ENCODE data around the gene VRK3.
"Not testable (repeated sequence)": the region's sequence is repeated elsewhere in the genome, so short reads cannot be mapped to it uniquely, and the experiment has no call there.

Gene VRK3, protein sequence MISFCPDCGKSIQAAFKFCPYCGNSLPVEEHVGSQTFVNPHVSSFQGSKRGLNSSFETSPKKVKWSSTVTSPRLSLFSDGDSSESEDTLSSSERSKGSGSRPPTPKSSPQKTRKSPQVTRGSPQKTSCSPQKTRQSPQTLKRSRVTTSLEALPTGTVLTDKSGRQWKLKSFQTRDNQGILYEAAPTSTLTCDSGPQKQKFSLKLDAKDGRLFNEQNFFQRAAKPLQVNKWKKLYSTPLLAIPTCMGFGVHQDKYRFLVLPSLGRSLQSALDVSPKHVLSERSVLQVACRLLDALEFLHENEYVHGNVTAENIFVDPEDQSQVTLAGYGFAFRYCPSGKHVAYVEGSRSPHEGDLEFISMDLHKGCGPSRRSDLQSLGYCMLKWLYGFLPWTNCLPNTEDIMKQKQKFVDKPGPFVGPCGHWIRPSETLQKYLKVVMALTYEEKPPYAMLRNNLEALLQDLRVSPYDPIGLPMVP

DNA sequence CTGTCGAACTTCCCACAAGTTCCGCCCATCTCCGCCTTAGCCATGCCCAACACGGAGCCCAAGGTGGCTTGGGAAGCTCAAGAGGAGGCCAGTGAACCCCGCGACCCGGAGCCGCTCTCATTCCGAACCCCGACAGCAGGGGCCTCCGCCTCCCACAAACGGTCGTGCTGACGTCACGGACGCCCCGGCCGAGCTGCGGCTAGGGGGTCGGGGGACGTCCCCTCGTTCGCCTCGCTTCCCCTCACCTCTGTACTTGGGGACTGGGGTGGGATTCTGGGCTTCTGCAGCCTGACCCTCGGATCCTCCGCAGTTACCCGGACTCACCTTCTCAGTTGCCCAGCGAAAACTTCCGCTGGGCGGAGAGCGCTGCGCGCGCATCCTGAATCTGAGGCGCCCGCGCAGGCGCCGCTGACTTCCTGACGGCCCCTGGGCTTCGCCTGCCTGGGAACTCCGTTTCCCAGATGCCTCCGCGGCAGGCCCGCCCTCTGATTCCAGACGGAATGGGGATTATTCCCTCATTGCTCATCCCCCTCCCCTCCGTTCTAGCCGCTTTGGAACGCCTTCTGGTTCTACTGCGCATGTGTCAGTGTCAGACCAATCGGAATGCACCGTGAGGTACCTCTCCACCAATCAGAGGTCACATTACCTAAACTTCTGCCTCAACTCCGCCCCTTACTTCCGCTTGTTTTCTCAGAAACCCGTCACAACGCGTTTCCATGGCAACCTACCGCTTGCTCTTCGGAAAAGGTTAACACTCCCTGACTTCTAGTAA lies at the start of gene VRK3:
Gene VRK3 (minus strand): TSS at position 351 of the 772 bp plus-strand sequence. CDS start 9,210 bp downstream, outside the sequence.
- peak; percentile 98 for DNase-seq

DNA sequence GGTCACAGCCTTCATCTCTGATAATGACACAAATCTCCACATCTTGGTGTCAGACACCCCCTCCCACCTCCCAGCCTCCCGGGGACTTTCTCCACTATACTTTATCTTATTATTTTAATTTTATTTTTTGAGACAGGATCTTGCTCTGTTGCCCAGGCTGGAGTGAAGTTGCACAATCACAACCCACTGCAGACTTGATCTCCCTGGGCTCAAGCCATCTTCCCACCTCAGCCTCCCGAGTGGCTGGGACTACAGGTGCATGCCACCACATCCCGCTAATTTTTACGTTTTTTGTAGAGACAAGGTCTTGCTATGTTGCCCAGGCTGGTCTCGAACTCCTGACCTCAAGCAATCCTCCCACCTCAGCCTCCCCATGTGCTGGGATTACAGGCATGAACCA lies 43.2 kb upstream of the VRK3 start:
- not testable (repeated sequence) for DNase-seq

DNA sequence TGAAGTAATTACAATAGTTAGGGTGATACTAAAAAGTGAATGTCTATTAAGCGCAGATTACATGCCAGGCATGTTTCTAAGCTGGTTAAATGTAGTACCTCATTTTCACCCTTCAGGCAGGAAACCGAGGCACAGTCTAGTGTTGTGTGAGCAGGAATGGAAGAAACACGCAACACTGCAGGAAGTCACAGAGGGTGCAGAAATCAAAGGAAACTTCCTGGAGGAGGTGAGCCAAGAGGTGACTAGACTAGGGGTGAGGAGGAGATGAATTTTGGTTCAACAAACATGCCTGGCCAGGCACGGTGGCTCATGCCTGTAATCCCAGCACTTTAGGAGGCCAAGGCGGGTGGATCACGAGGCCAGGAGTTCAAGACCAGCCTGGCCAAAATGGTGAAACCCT lies 42.4 kb upstream of the VRK3 start:
- no peak for DNase-seq

DNA sequence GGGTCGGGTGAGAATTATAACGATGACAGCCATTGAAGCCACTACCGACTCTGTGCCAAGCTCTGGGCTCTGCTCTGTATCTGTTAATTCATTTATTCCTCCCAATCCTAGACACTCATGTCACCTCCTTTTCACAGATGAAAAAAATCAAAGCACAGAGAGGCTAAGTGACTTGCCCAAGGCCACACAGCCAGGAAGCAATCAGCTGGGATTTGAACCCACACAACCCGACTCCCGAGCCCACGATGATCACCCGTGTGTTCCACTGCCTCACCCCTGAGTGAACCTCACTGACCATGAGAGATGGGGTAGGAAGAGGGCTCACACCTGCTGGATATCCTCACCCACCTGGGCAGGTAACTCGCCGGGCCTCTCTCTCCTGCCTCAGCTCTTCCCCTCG lies 40.8 kb upstream of the VRK3 start:
- DNase-seq: no peak

GRCh38 chr19:50061650-50062049 lies 36.5 kb upstream of the VRK3 start:
- no peak for DNase-seq

DNA sequence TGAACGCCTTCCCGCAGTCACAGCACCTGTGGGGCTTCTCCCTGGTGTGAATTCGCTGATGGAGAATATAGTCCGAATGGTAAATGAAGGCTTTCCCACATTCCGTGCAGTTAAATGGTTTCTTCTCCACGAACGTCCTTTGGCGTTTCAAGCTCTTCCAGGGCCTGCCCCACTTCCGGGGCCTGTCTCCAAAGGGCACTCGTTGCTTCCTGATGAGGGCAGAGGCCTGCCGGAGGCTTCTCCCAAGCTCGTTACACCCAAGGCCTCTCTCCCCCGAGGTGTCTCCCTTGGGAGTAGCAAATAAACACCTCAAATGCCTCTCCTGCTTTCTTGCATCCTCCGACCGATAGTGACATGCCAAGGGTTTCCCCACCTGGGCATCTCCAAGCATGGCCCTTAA lies 34.9 kb upstream of the VRK3 start:
- no peak for DNase-seq

- DNase-seq: no peak
These were observed 33.9 kb upstream of the VRK3 start for GRCh38 chr19:50059045-50059444.

DNA sequence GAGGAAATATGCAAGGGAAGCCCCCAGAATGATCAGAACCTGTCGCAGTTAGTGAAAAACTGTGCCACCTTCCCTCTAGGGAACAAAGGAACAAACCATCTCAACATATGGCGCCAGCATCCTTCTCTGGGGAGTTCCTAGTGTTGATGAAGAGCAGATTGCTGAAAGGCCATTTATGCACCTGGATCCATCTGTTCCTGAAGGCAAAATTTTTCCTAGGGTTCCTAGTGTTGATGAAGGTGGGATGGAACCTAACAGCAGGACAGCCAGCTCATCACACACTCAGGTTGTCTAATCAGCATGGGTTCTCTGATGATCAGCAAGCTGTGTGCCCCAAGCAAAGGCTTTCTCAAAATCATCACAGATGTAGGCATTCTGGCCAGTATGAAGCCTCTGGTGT lies 33.3 kb upstream of the VRK3 start:
- no peak for DNase-seq

- DNase-seq: no peak
These were observed 27.9 kb upstream of the VRK3 start for GRCh38 chr19:50053119-50053518.

GRCh38 chr19:50051964-50052363 lies 26.8 kb upstream of the VRK3 start:
- DNase-seq: no peak

GRCh38 chr19:50051228-50051895 lies 26.2 kb upstream of the VRK3 start:
- DNase-seq: not testable (repeated sequence)

DNA sequence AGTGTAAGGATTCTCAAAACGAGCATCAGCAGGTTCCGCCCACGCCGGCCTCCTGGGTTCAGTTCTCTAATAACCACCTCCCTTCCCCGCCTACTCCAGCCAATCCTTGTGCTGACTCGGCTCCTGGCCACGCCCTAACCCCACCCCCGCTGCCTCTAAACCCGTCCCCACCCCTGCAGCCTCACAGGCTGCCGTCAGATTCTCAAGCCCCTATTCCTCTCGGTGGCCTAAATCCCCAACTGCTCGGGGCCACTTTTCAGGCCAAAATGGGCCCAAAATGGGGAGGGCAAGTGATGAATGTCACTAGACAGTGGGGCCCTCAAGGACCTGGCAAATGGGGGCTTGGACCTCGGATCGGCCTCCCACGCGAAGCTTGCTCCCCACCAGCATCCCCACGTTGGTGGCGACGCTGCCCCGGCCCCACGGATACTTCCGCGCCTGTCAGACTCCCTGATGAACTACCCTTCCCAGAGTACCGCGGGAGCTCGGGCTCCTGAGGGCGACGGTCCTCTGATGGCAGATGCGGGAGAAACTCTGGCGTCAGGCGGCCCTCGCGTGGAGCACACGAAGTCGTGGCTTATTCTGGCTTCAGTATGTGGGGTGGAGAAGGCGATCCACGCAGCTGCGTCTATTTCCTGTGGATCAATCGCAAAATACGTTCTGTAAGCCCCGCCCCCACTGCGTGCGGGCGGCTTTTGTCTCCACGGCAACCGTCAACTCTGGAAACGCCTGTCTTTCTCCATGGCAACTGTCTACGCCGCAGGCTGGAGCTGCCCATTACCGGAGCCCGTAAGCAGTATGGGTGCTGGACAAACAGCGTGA lies 25.4 kb upstream of the VRK3 start:
- DNase-seq: peak; percentile 75

DNA sequence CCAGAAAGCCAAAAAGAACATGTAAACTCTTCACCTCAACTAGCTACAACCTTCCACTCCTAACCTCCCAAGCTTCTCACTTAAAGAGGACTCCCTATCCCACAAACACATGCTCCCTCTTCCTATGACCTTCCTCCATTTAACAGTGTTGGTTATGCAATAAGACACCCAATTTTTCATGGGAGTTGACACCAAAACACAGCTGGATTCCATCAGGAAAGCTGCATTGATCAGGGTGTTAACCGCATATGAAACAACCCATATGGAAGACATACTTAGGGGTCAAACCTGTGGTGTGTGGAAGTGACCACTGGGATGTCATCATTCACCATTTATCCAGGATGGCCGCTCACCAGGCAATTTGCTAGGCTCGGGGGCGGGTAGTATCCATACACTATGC lies 22.5 kb upstream of the VRK3 start:
- no peak for DNase-seq

- DNase-seq: no peak
These were observed 21.7 kb upstream of the VRK3 start for GRCh38 chr19:50046649-50047503.

DNA sequence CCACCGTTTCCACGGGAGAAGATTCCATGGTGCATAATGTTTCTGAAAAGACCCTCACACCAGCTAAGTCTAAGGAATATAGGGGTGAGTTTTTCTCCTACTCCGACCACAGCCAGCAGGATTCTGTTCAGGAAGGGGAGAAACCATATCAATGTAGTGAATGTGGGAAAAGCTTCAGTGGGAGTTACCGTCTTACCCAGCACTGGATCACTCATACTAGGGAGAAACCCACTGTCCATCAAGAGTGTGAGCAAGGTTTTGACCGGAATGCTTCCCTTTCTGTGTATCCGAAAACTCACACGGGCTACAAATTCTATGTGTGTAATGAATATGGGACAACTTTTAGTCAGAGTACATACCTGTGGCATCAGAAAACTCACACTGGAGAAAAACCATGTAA lies 19.8 kb upstream of the VRK3 start:
- no peak for DNase-seq

- no peak for DNase-seq
These were observed 18.8 kb upstream of the VRK3 start for GRCh38 chr19:50043967-50044366.

DNA sequence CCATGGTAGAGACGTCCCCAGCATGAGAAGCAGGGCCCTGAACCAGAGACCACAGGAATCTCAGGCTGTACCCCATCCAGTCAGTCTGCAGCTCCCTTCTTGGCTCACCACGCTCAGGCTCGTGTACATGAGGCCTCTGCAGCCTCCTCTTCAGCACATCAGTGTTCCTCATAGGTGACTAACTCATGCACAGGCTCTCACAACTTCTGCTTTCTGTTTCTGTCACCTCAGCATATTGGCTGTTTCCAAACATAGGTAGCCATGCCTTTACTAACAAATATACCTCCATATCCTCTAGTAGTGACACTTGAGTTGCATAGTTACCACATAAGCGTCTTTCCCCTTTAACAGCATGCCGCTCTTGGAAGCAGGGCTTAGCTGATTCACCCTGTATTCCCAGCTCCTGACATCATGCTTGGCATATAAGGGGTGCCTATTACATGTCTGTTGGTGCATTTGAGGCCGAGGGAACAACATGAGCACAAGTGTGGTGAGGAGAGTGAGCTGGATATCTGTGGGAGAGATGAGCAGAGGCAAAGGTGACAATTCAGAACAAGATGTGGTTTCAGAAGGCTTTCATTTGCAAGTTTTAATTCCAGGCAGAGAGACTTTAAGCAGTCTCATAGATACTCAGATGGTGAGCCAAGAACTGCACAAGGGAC lies 17.3 kb upstream of the VRK3 start:
- no peak for DNase-seq

- DNase-seq: no peak
These were observed 15.8 kb upstream of the VRK3 start for GRCh38 chr19:50040967-50041366.

GRCh38 chr19:50039968-50040367 lies 14.8 kb upstream of the VRK3 start:
- DNase-seq: no peak

GRCh38 chr19:50036908-50037307 lies 11.7 kb upstream of the VRK3 start:
- no peak for DNase-seq

DNA sequence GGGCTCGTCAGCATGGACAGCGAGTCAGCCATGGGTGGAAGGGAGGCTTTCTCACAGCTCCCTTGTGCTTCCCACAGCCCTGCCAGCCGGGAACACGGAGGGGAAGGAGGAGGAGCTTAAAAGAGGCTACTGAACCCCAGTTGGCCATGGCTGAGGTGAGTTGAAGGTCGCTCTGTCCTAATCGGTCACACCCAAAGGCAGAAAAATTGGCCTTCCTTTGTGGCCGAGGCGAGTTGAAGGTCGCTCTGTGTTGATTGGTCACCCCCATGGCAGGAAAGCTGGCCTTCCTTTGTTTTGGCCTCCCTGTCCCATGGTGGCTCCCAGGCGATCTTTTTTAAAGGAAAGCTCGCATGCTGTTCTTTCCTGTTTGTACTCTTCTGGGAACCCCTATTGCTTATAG lies 5.8 kb upstream of the VRK3 start:
- DNase-seq: no peak

Measured in NCI-H2227 treated with DMSO at 0.1 percent for 48 hours (cell line).